SK-N-SH (cell line): Measurements from ENCODE around the gene C1orf232.

Source experiments
- CHD2 ChIP-seq: fragments of 150-350 bp; IDR thresholded peaks from 2 replicates; pipeline ENCODE4 v1.6.1; 2018; ENCODE audit warnings: low read length; ENCODE audit not compliant: partially characterized antibody
- CTCF ChIP-seq: fragments of 200-600 bp; sonication (generic); IDR thresholded peaks from 2 replicates; pipeline ENCODE4 v1.6.1; 2017; ENCODE audit warnings: antibody characterized with exemption, mild to moderate bottlenecking, moderate library complexity
- EZH2phosphoT487 ChIP-seq: fragments of 200-600 bp; sonication (generic); IDR thresholded peaks from 2 replicates; pipeline ENCODE4 v1.6.1; 2017; ENCODE audit warnings: low read depth, mixed run types, mild to moderate bottlenecking, antibody characterized with exemption, moderate library complexity, borderline replicate concordance
- POLR2AphosphoS5 ChIP-seq: IDR thresholded peaks from 2 replicates; pipeline ENCODE4 v1.6.1; 2012; ENCODE audit warnings: low read depth, low read length
- RAD21 ChIP-seq: IDR thresholded peaks from 2 replicates; pipeline ENCODE4 v1.6.1; 2012; ENCODE audit warnings: mild to moderate bottlenecking, low read length
- SMC3 ChIP-seq: IDR thresholded peaks from 2 replicates; pipeline ENCODE4 v1.6.1; 2012; ENCODE audit warnings: low read depth, low read length, improper control_type of control experiment
- TAF1 ChIP-seq: IDR thresholded peaks from 2 replicates; pipeline ENCODE4 v1.6.1; 2012; ENCODE audit warnings: low read depth, mild to moderate bottlenecking, low read length, moderate library complexity, borderline replicate concordance
- TCF12 ChIP-seq: IDR thresholded peaks from 2 replicates; pipeline ENCODE4 v1.4.0; 2012
- TEAD4 ChIP-seq: IDR thresholded peaks from 2 replicates; pipeline ENCODE4 v1.4.0; 2012; ENCODE audit warnings: mild to moderate bottlenecking, borderline replicate concordance; ENCODE audit not compliant: insufficient read depth
- YY1 ChIP-seq: IDR thresholded peaks from 2 replicates; pipeline ENCODE4 v1.4.0; 2012; ENCODE audit warnings: low read depth, mild to moderate bottlenecking
- TF ChIP-seq, protein P1 (sequence below): IDR thresholded peaks from 2 replicates; pipeline ENCODE4 v1.6.1; 2012; ENCODE audit warnings: mild to moderate bottlenecking, low read depth, low read length, moderate library complexity

GRCh38 chr1:26126321-26127084, 42.3 kb downstream of the C1orf232 start:
- TF ChIP-seq CTCF (no peak), TEAD4 (no peak), SMC3 (no peak), EZH2phosphoT487 (no peak), TCF12 (no peak), CHD2 (no peak), TAF1 (no peak), YY1 (no peak), POLR2AphosphoS5 (no peak), RAD21 (no peak)
- TF ChIP-seq, protein P1, sequence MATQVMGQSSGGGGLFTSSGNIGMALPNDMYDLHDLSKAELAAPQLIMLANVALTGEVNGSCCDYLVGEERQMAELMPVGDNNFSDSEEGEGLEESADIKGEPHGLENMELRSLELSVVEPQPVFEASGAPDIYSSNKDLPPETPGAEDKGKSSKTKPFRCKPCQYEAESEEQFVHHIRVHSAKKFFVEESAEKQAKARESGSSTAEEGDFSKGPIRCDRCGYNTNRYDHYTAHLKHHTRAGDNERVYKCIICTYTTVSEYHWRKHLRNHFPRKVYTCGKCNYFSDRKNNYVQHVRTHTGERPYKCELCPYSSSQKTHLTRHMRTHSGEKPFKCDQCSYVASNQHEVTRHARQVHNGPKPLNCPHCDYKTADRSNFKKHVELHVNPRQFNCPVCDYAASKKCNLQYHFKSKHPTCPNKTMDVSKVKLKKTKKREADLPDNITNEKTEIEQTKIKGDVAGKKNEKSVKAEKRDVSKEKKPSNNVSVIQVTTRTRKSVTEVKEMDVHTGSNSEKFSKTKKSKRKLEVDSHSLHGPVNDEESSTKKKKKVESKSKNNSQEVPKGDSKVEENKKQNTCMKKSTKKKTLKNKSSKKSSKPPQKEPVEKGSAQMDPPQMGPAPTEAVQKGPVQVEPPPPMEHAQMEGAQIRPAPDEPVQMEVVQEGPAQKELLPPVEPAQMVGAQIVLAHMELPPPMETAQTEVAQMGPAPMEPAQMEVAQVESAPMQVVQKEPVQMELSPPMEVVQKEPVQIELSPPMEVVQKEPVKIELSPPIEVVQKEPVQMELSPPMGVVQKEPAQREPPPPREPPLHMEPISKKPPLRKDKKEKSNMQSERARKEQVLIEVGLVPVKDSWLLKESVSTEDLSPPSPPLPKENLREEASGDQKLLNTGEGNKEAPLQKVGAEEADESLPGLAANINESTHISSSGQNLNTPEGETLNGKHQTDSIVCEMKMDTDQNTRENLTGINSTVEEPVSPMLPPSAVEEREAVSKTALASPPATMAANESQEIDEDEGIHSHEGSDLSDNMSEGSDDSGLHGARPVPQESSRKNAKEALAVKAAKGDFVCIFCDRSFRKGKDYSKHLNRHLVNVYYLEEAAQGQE = no peak
